Measurements from ENCODE around the gene MYBBP1A.
"Not testable (repeated sequence)": the region's sequence is repeated elsewhere in the genome, so short reads cannot be mapped to it uniquely, and the experiment has no call there.

MYBBP1A gene, protein sequence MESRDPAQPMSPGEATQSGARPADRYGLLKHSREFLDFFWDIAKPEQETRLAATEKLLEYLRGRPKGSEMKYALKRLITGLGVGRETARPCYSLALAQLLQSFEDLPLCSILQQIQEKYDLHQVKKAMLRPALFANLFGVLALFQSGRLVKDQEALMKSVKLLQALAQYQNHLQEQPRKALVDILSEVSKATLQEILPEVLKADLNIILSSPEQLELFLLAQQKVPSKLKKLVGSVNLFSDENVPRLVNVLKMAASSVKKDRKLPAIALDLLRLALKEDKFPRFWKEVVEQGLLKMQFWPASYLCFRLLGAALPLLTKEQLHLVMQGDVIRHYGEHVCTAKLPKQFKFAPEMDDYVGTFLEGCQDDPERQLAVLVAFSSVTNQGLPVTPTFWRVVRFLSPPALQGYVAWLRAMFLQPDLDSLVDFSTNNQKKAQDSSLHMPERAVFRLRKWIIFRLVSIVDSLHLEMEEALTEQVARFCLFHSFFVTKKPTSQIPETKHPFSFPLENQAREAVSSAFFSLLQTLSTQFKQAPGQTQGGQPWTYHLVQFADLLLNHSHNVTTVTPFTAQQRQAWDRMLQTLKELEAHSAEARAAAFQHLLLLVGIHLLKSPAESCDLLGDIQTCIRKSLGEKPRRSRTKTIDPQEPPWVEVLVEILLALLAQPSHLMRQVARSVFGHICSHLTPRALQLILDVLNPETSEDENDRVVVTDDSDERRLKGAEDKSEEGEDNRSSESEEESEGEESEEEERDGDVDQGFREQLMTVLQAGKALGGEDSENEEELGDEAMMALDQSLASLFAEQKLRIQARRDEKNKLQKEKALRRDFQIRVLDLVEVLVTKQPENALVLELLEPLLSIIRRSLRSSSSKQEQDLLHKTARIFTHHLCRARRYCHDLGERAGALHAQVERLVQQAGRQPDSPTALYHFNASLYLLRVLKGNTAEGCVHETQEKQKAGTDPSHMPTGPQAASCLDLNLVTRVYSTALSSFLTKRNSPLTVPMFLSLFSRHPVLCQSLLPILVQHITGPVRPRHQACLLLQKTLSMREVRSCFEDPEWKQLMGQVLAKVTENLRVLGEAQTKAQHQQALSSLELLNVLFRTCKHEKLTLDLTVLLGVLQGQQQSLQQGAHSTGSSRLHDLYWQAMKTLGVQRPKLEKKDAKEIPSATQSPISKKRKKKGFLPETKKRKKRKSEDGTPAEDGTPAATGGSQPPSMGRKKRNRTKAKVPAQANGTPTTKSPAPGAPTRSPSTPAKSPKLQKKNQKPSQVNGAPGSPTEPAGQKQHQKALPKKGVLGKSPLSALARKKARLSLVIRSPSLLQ (N-terminal part only)

GRCh38 chr17:4554997-4555799 is at the start of gene MYBBP1A:
Gene MYBBP1A (minus strand): TSS chr17:4555384. CDS start chr17:4555324, 60 bp downstream.
- Histone ChIP-seq H3K4me3 (ENCODE audit: low read length) (peak within 1 kb of the TSS; percentile 72), H3K4me1 (ENCODE audit: insufficient read depth, low read length) (peaks cover 34% of the 10 kb centered on the region), H3K9me3 (ENCODE audit: low read length) (no peaks in the 10 kb centered on the region), H2AFZ (ENCODE audit: low read depth, low read length) (peak within 1 kb of the TSS; percentile 51), H3K36me3 (ENCODE audit: insufficient read depth, low read length) (peaks cover 20% of the 10 kb centered on the region), H3K27me3 (ENCODE audit: insufficient read depth, low read length) (no peaks in the 10 kb centered on the region)

DNA sequence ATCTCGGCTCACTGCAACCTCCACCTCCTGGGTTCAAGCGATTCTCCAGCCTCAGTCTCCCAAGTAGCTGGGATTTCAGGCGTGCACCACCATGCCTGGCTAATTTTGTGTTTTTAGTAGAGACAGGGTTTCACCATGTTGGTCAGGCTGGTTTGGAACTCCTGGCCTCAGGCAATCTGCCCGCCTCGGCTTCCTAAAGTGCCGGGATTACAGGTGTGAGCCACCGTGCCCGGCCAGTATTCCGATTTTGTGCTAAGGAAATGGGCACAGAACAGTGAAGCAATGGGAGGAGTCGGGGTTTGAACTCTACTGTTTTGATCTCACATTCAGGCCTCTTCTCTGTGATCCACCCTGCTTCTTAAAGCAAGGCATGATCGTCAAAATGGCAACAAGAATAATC is 49.6 kb upstream of the MYBBP1A start:
- H3K9me3 ChIP-seq (ENCODE audit: low read length); H3K36me3 ChIP-seq (ENCODE audit: insufficient read depth, low read length): not testable (repeated sequence)
- H3K4me1 ChIP-seq (ENCODE audit: insufficient read depth, low read length), result peaks cover 19% of the 10 kb centered on the region

GRCh38 chr17:4604111-4604644 is 49.0 kb upstream of the MYBBP1A start:
- Histone ChIP-seq H3K36me3 (ENCODE audit: insufficient read depth, low read length) (no peaks in the 10 kb centered on the region), H3K9me3 (ENCODE audit: low read length) (no peaks in the 10 kb centered on the region), H2AFZ (ENCODE audit: low read depth, low read length) (no peak overlapping the region), H3K4me1 (ENCODE audit: insufficient read depth, low read length) (peaks cover 21% of the 10 kb centered on the region), H3K27me3 (ENCODE audit: insufficient read depth, low read length) (peaks cover 22% of the 10 kb centered on the region), H3K4me3 (ENCODE audit: low read length) (no peak overlapping the region)

More for the DNA sequence above, 49.6 kb upstream of the MYBBP1A start:
- not testable (repeated sequence) for H2AFZ ChIP-seq (ENCODE audit: low read depth, low read length); H3K4me3 ChIP-seq (ENCODE audit: low read length)
- peaks cover 21% of the 10 kb centered on the region for H3K27me3 ChIP-seq (ENCODE audit: insufficient read depth, low read length)

DNA sequence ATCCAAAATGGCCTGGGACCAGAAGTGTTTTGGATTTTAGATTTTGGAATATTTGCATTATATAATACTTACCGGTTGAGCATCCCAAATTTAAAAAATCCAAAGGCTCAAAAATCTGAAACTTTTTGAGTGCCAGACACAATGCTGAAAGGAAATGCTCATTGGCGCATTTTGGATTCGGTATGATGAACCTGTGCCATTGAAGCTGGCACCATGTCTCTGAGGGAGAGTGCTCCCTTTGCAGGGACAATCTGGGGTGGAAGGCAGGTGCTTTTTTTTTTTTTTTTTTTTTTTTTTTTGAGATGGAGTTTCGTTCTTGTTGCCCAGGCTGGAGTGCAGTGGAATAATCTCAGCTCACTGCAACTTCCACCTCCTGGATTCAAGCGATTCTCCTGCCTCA is 46.9 kb upstream of the MYBBP1A start:
- no peaks in the 10 kb centered on the region for H3K9me3 ChIP-seq (ENCODE audit: low read length)
- H3K36me3 ChIP-seq (ENCODE audit: insufficient read depth, low read length), result no peaks in the 10 kb centered on the region
- H2AFZ ChIP-seq (ENCODE audit: low read depth, low read length), result no peak overlapping the region
- H3K4me1 ChIP-seq (ENCODE audit: insufficient read depth, low read length), result peaks cover 10% of the 10 kb centered on the region
- H3K27me3 ChIP-seq (ENCODE audit: insufficient read depth, low read length), result peaks cover 36% of the 10 kb centered on the region
- no peak overlapping the region for H3K4me3 ChIP-seq (ENCODE audit: low read length)

- Histone ChIP-seq H3K36me3 (ENCODE audit: insufficient read depth, low read length) (no peaks in the 10 kb centered on the region), H2AFZ (ENCODE audit: low read depth, low read length) (no peak overlapping the region), H3K4me3 (ENCODE audit: low read length) (no peak overlapping the region), H3K9me3 (ENCODE audit: low read length) (no peaks in the 10 kb centered on the region), H3K4me1 (ENCODE audit: insufficient read depth, low read length) (peaks cover 10% of the 10 kb centered on the region), H3K27me3 (ENCODE audit: insufficient read depth, low read length) (peaks cover 40% of the 10 kb centered on the region)
Measured at GRCh38 chr17:4601326-4601725, 46.1 kb upstream of the MYBBP1A start.

DNA sequence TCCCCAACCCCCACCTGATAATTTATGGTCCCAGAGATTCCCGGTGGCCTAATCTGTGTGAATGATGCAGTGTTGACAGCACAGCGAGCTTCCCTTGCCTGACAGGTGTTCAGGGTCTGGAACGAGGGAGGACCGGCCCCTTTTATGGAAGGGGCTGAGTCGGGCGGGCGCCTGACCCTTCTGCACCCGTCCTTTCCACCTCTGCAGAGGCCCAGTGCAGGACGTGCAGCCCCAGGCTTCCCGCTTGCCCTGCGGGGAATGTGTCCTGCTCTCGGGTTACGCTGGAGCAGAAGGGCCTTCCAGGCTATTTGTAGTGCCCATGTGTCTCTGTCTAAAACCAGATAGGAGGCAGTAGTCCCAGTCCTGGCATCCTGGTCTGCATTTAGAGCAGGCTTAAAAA is 45.4 kb upstream of the MYBBP1A start:
- H3K4me1 ChIP-seq (ENCODE audit: insufficient read depth, low read length), result peaks cover 10% of the 10 kb centered on the region
- no peaks in the 10 kb centered on the region for H3K9me3 ChIP-seq (ENCODE audit: low read length)
- H3K4me3 ChIP-seq (ENCODE audit: low read length), result no peak overlapping the region
- H3K36me3 ChIP-seq (ENCODE audit: insufficient read depth, low read length), result no peaks in the 10 kb centered on the region
- no peak overlapping the region for H2AFZ ChIP-seq (ENCODE audit: low read depth, low read length)
- peaks cover 43% of the 10 kb centered on the region for H3K27me3 ChIP-seq (ENCODE audit: insufficient read depth, low read length)

DNA sequence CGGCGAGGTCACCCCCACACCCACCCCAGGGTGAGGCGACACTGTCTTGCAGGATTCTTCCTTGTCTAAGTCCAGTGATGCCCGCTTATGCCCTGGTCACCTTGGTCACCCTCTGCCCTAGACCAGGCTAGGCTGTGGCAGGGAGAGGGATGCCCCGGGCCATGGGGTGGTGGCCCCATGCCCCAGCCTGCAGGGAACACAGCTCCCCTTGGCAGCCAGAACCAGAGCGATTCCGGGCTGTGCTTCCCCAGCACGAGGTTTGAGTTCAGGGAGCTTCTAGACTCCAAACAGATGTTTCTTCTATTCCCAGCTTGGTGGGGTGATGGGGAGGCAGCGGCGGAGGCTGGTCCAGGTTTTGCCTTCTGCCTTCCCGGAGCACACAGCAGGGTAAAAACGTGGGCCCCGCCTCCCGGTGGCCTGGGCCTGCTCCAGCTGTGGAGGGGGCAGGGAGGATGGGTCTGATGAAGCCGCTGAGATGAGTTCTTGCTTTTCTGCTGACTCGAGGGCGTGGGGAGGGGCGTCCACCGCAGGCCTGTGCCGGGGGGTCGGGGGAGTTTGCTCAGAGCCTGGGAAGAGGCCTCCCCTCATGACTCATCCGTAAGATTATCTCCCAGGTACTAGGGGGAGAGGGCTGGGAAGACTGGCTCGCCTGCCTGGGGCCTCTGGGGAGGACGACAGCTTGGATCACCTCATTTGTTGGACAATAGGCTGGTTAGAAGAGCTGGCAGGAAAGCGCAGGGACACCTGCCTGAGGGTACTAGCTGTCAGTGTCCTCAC is 44.5 kb upstream of the MYBBP1A start:
- peaks cover 46% of the 10 kb centered on the region for H3K27me3 ChIP-seq (ENCODE audit: insufficient read depth, low read length)
- no peaks in the 10 kb centered on the region for H3K36me3 ChIP-seq (ENCODE audit: insufficient read depth, low read length)
- H2AFZ ChIP-seq (ENCODE audit: low read depth, low read length), result no peak overlapping the region
- H3K4me1 ChIP-seq (ENCODE audit: insufficient read depth, low read length), result peaks cover 10% of the 10 kb centered on the region
- H3K4me3 ChIP-seq (ENCODE audit: low read length), result no peak overlapping the region
- H3K9me3 ChIP-seq (ENCODE audit: low read length), result no peaks in the 10 kb centered on the region

GRCh38 chr17:4598776-4599504 is 43.8 kb upstream of the MYBBP1A start:
- Histone ChIP-seq H3K4me1 (ENCODE audit: insufficient read depth, low read length) (peaks cover 10% of the 10 kb centered on the region), H3K27me3 (ENCODE audit: insufficient read depth, low read length) (peaks cover 46% of the 10 kb centered on the region), H3K9me3 (ENCODE audit: low read length) (no peaks in the 10 kb centered on the region), H3K36me3 (ENCODE audit: insufficient read depth, low read length) (no peaks in the 10 kb centered on the region), H2AFZ (ENCODE audit: low read depth, low read length) (no peak overlapping the region), H3K4me3 (ENCODE audit: low read length) (no peak overlapping the region)

DNA sequence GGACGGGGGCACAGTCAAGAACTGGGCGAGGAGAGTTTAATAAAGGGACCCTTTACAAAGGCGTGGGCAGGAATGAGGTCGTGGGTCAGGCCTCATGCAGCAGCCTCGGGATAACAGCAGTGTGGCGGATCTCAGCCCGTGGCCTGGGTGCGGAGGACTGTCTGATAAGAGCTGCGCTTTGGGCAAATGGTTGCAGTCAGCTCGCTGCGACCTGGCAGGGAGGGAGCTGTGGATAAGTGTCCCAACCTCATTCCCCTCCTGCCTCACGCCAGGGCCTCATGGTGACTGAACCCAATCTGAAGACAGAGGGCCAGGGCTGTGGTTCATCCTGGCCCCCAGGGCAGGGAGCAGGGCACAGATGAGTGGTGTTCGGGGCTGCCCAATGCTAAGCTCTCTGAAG is 42.8 kb upstream of the MYBBP1A start:
- Histone ChIP-seq H2AFZ (ENCODE audit: low read depth, low read length) (no peak overlapping the region), H3K36me3 (ENCODE audit: insufficient read depth, low read length) (no peaks in the 10 kb centered on the region), H3K4me3 (ENCODE audit: low read length) (no peak overlapping the region), H3K27me3 (ENCODE audit: insufficient read depth, low read length) (peaks cover 42% of the 10 kb centered on the region), H3K4me1 (ENCODE audit: insufficient read depth, low read length) (peaks cover 10% of the 10 kb centered on the region), H3K9me3 (ENCODE audit: low read length) (no peaks in the 10 kb centered on the region)

GRCh38 chr17:4596636-4597380 is 41.6 kb upstream of the MYBBP1A start:
- H3K4me3 ChIP-seq (ENCODE audit: low read length), result no peak overlapping the region
- peaks cover 10% of the 10 kb centered on the region for H3K4me1 ChIP-seq (ENCODE audit: insufficient read depth, low read length)
- H3K9me3 ChIP-seq (ENCODE audit: low read length), result no peaks in the 10 kb centered on the region
- H3K36me3 ChIP-seq (ENCODE audit: insufficient read depth, low read length), result no peaks in the 10 kb centered on the region
- peaks cover 46% of the 10 kb centered on the region for H3K27me3 ChIP-seq (ENCODE audit: insufficient read depth, low read length)
- no peak overlapping the region for H2AFZ ChIP-seq (ENCODE audit: low read depth, low read length)

Data from neuron (in vitro differentiated cells).